ENCODE data around the gene FER.

Gene FER

GRCh38 chr5:108957333-108957732 is 209.6 kb downstream of the FER start:
- H3K36me3 ChIP-seq (replicated peaks; ENCODE audit: low read depth, low read length), result no peaks in the 10 kb centered on the region
- TF ChIP-seq, protein P1, sequence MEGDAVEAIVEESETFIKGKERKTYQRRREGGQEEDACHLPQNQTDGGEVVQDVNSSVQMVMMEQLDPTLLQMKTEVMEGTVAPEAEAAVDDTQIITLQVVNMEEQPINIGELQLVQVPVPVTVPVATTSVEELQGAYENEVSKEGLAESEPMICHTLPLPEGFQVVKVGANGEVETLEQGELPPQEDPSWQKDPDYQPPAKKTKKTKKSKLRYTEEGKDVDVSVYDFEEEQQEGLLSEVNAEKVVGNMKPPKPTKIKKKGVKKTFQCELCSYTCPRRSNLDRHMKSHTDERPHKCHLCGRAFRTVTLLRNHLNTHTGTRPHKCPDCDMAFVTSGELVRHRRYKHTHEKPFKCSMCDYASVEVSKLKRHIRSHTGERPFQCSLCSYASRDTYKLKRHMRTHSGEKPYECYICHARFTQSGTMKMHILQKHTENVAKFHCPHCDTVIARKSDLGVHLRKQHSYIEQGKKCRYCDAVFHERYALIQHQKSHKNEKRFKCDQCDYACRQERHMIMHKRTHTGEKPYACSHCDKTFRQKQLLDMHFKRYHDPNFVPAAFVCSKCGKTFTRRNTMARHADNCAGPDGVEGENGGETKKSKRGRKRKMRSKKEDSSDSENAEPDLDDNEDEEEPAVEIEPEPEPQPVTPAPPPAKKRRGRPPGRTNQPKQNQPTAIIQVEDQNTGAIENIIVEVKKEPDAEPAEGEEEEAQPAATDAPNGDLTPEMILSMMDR (IDR thresholded peaks at IDR 0.05; ENCODE audit: low read depth, low read length), result no peak
- no peak for TF ChIP-seq EZH2phosphoT487 (IDR thresholded peaks at IDR 0.05; ENCODE audit: low read depth)

DNA sequence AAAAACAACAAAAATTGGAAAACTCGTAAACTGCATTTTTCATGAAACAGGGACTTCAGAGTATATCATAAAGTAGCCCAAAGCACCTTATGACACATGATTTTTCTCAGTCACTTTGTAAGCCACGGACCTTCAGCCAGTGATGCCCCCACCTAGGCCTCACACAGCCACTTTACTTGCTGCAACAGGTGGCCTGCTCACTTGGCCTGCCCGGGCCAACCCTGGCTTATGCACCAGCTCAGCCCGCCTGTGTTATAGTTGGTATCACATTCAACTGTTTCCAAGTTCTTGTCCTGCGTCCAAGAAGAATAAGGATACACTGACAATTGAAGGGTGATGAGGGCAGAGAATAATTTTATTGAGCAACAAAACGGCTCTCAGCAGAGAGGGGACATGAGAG is 219.2 kb downstream of the FER start:
- Histone ChIP-seq H3K4me2 (ENCODE audit: low read length) (no peak overlapping the region), H3K79me2 (ENCODE audit: low read length) (no peaks in the 10 kb centered on the region), H2AFZ (ENCODE audit: low read depth, low read length) (no peak overlapping the region), H3K4me1 (ENCODE audit: low read length) (peaks cover 6% of the 10 kb centered on the region), H3K4me3 (ENCODE audit: low read length) (no peak overlapping the region), H3K27ac (ENCODE audit: low read length) (no peak overlapping the region), H3K9me3 (ENCODE audit: insufficient read depth, low read length) (no peaks in the 10 kb centered on the region), H4K20me1 (ENCODE audit: insufficient read depth, low read length) (0 out of 2 replicates have a peak, but pooled peaks cover 4% of the 10 kb centered on the region), H3K27me3 (ENCODE audit: low read depth, low read length) (no peaks in the 10 kb centered on the region), H3K9ac (ENCODE audit: low read length) (no peak overlapping the region), H3K36me3 (replicated peaks; ENCODE audit: low read depth, low read length) (peaks cover 7% of the 10 kb centered on the region)
- no peak for TF ChIP-seq EZH2phosphoT487 (IDR thresholded peaks at IDR 0.05; ENCODE audit: low read depth)
- TF ChIP-seq, protein P1 (IDR thresholded peaks at IDR 0.05; ENCODE audit: low read depth, low read length), result no peak

More at GRCh38 chr5:108957333-108957732, 209.6 kb downstream of the FER start:
- no peaks in the 10 kb centered on the region for H3K4me1 ChIP-seq (ENCODE audit: low read length)
- no peaks in the 10 kb centered on the region for H4K20me1 ChIP-seq (ENCODE audit: insufficient read depth, low read length)
- no peak overlapping the region for H2AFZ ChIP-seq (ENCODE audit: low read depth, low read length)
- no peaks in the 10 kb centered on the region for H3K27me3 ChIP-seq (ENCODE audit: low read depth, low read length)
- no peak overlapping the region for H3K27ac ChIP-seq (ENCODE audit: low read length)
- no peaks in the 10 kb centered on the region for H3K79me2 ChIP-seq (ENCODE audit: low read length)
- H3K4me2 ChIP-seq (ENCODE audit: low read length), result no peak overlapping the region
- no peak overlapping the region for H3K4me3 ChIP-seq (ENCODE audit: low read length)
- H3K9ac ChIP-seq (ENCODE audit: low read length), result no peak overlapping the region
- H3K9me3 ChIP-seq (ENCODE audit: insufficient read depth, low read length), result no peaks in the 10 kb centered on the region

GRCh38 chr5:108974594-108974993 is 226.9 kb downstream of the FER start:
- no peaks in the 10 kb centered on the region for H3K4me1 ChIP-seq (ENCODE audit: low read length)
- H3K4me3 ChIP-seq (ENCODE audit: low read length), result no peak overlapping the region
- no peaks in the 10 kb centered on the region for H3K9me3 ChIP-seq (ENCODE audit: insufficient read depth, low read length)
- no peak overlapping the region for H2AFZ ChIP-seq (ENCODE audit: low read depth, low read length)
- no peaks in the 10 kb centered on the region for H3K79me2 ChIP-seq (ENCODE audit: low read length)
- no peak overlapping the region for H3K4me2 ChIP-seq (ENCODE audit: low read length)
- no peak for TF ChIP-seq EZH2phosphoT487 (IDR thresholded peaks at IDR 0.05; ENCODE audit: low read depth)
- TF ChIP-seq, protein P1 (IDR thresholded peaks at IDR 0.05; ENCODE audit: low read depth, low read length), result no peak
- no peaks in the 10 kb centered on the region for H4K20me1 ChIP-seq (ENCODE audit: insufficient read depth, low read length)
- H3K36me3 ChIP-seq (replicated peaks; ENCODE audit: low read depth, low read length), result no peaks in the 10 kb centered on the region
- no peak overlapping the region for H3K9ac ChIP-seq (ENCODE audit: low read length)
- no peak overlapping the region for H3K27ac ChIP-seq (ENCODE audit: low read length)
- H3K27me3 ChIP-seq (ENCODE audit: low read depth, low read length), result no peaks in the 10 kb centered on the region

DNA sequence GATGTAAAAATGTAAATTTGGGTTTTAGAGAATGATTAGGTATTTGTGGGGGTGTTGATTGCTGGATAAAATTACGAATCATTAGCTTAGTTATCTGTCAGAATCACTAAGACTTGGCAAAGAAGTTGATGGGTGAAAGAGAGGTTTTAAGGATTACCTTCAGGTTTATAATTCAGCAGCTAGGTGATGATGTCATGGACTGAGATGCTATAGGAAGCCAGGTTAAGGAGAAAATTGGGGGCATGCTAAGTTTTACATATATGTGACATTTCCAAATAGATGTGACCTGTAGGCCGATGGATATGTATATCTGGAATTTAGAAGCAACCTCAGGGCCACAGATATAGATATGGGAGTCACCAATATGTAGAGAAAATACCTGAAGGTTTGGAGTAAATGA is 228.0 kb downstream of the FER start:
- no peaks in the 10 kb centered on the region for H3K79me2 ChIP-seq (ENCODE audit: low read length)
- no peak overlapping the region for H3K27ac ChIP-seq (ENCODE audit: low read length)
- H2AFZ ChIP-seq (ENCODE audit: low read depth, low read length), result no peak overlapping the region
- no peaks in the 10 kb centered on the region for H3K27me3 ChIP-seq (ENCODE audit: low read depth, low read length)
- H3K9me3 ChIP-seq (ENCODE audit: insufficient read depth, low read length), result no peaks in the 10 kb centered on the region
- no peak for TF ChIP-seq EZH2phosphoT487 (IDR thresholded peaks at IDR 0.05; ENCODE audit: low read depth)
- TF ChIP-seq, protein P1 (IDR thresholded peaks at IDR 0.05; ENCODE audit: low read depth, low read length), result no peak
- H3K9ac ChIP-seq (ENCODE audit: low read length), result no peak overlapping the region
- H3K36me3 ChIP-seq (replicated peaks; ENCODE audit: low read depth, low read length), result no peaks in the 10 kb centered on the region
- no peaks in the 10 kb centered on the region for H3K4me1 ChIP-seq (ENCODE audit: low read length)
- H3K4me2 ChIP-seq (ENCODE audit: low read length), result no peak overlapping the region
- H3K4me3 ChIP-seq (ENCODE audit: low read length), result no peak overlapping the region
- no peaks in the 10 kb centered on the region for H4K20me1 ChIP-seq (ENCODE audit: insufficient read depth, low read length)
